GM23248 (cell line): Measurements from ENCODE around the gene FOXK1.

Source experiments
- EZH2 ChIP-seq: fragments of 200-600 bp; sonication (generic); IDR thresholded peaks from 2 replicates; pipeline ENCODE4 v1.6.1; 2018; ENCODE audit warnings: antibody characterized with exemption, mild to moderate bottlenecking; ENCODE audit not compliant: insufficient read depth, poor library complexity, severe bottlenecking
- EZH2phosphoT487 ChIP-seq: fragments of 200-600 bp; sonication (generic); IDR thresholded peaks from 2 replicates; pipeline ENCODE4 v1.6.1; 2018; ENCODE audit warnings: antibody characterized with exemption, moderate library complexity, mild to moderate bottlenecking, low read depth; ENCODE audit not compliant: insufficient read depth

- TF ChIP-seq EZH2phosphoT487 (no peak), EZH2 (no peak)
These were observed 49.7 kb downstream of the FOXK1 start for GRCh38 chr7:4731803-4732202.
